ENCODE data around the gene CACNA2D3.

Gene CACNA2D3

DNA sequence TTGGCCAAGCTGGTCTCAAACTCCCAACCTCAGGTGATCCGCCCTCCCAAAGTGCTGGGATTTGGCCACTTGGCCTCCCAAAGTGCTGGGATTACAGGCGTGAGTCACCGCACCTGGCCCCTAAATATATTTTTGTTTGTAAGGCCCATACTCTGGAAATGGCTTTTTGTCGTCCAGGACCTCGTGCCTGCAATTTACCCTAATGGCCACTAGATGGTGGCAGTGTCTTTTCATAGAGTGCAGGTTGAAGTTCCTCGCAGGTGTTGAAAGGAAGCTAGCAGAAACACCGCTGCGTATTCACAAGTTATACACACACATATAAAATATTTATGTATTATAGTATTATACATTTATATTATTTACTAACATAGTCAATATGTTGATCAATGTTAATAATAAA lies 708.3 kb downstream of the CACNA2D3 start:
- no peak for DNase-seq

DNA sequence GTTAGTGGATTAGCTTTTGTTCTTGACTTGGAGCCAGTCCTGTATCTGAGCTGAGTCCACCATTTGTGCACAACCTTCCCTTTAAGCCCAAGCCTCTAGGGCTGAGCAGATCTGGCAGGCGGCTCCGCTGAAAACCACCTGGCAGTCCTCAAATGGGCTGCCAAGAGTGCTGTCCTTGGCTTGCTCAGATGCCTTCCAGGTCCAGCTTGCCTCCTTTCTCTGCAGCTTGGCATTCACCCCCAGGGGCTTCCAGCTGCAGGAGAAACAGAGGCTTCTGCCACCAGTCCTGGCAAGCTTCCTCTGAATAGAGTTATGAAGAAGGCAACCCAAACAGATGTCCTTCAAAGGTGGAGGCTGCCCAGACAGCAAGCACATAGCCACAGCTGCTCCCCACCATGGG lies 708.8 kb downstream of the CACNA2D3 start:
- no peak for DNase-seq

DNA sequence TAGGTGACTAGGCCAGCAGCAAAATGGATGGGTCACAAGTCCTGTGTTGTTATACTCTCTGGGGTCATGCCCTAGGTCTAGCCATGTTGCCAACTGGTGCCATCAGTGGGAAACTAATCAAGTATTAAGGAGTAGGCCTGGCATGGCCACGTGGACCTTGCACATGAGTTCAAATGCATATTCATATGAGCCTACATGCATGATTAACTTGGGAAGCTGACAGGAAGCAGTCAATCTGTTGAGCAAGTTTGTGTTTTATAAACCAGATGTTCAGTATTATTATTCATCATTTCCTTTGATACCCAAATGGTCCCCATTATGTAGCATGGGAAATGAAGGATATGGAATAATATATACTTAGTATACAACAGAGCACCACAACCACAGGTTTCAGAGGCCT lies 710.5 kb downstream of the CACNA2D3 start:
- DNase-seq = no peak

DNA sequence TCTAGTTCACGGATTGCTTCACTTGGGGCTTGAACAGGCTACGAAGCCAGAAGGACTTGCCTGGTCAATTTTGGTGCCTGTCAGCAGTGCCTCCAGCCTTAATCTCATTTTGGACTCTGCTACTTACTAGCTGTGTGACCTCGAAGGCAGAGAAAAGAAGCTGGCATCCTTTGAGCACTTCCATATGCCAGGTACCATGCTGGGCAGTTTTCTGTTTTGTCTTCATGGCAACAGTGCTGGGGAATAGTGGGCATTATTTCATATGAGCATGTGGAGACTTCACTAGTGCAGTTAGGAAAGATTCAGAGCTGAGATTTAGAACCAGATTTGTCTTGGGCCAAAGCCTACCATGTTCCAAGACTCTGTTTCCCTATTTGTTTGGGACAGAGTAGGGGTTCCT lies 713.3 kb downstream of the CACNA2D3 start:
- no peak for DNase-seq

DNA sequence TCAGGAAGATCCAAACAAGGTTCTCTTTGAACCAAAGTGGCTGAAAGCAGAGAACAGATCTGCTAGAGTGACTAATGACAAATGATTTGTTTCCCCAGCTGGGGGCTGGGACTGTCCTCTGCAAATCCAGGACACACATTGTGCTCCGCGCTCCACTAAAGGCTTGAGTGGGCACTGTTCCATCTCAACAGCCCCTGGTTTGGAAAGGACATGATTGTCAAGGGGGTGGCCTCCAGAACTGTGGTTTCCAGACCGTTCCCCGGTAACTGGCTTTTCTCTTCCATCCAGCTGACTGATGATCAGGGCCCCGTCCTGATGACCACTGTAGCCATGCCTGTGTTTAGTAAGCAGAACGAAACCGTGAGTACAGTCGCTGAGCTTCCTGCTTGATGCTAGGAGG lies 714.5 kb downstream of the CACNA2D3 start:
- no peak for DNase-seq

DNA sequence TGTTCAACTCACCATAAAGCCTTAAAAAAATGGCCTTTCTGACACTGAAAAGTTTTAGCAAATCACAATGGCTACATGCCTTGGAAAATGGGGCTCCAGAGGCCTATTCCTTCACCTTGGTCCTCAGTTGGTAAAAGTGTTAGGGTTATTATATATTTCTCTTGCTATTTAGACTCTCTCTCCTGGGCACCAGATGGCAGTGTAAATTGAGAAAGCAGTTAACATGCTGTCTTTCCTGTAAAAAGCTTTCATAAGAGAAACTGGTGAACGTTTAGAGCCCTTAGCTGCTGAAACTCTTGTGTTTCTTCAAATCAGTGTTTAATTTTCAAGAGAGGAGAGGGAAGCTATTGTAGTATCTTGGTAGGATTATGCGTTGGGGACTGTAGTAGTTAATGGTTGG lies 715.6 kb downstream of the CACNA2D3 start:
- no peak for DNase-seq

DNA sequence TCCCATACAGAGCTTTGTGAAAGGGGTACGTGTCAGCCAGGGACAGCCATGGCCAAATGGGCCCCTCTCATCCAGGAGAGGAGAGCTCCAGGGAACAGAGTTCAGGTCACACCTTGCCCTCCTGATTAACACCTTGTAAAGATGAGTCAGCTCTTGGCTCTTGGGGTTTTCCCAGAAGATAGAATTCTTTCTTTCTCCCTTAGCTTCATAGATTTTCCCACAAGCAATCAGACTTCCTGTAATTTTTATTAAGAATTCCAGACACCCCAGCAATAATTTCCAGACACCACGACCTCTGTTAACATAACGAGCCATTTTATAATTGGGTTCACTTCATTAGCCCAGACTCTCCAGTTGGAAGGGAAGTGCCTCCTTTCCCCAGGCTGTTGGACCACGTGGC lies 719.1 kb downstream of the CACNA2D3 start:
- no peak for DNase-seq

DNA sequence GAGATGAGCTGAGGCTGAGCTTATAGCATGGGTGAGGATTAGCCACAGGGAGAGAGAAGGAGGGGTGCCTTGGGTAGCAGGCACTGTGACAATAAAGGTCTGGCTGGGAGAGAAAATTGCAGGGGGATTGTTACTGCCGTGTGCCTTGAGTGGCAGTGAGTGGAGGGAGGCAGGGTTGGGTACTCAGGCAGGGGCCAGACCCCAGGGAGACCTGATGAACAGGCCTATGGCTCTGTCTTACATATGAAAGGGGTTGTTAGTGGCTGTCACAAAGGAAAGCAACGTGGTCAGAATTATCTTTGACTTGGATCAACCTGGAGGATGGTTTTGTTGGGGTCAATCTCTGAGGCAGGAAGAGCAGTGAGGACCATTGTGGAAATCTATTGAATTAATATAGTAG lies 721.0 kb downstream of the CACNA2D3 start:
- no peak for DNase-seq

DNA sequence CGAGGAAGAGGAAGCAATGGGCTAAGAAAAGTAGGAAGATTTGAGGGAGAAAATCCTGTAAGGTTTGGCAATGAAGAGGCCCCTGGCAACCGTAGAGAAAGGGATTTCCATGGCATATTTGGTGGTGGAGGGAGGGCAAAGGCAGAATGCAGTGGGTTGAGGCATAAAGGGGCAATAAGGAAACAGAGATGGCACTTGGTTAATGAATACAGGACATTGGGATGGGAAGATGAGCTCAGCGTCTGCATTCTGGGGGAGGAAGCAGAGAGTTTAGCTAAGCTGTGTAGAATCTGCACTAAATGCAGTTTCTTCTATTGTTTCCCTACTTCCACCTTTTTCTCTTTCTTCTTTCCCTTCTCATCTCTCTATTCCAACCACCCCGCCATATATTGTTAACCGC lies 721.9 kb downstream of the CACNA2D3 start:
- no peak for DNase-seq

DNA sequence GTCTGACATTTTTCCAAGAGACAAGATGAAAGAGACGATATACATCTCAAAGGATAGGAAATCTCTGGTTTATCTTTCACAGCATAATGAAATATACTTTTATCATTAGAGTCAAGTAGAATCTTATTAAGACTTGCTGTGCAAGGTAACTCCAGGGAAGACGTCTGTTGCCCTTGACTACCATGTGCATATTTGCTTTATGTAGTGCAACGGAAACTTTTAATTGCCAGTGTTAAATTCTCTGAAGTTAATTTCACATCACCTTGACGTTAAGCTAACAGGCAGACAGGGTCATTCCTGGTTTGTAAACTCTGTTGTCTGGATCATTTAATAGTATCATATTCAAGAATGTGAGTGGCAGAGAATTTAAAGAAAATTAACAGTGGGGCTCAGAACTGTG lies 722.7 kb downstream of the CACNA2D3 start:
- no peak for DNase-seq

DNA sequence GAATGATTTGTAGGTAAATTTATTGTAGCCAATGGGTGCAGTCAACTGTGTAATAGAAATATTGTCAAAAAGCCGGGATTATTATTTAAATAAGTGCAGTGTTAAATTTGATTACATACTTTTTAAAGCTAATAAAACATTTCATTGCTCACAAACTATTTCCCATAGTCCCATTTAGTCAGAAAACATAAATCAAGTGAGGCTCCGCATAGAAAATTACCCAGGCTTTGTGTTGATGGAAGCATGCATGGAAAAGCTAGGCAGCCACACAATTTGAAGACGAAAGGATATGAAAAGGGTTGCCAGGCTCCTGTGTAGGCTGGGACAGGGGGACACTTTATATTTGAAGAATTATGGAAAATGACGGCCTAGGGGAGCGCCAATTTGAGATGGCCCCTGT lies 723.2 kb downstream of the CACNA2D3 start:
- DNase-seq = no peak

DNA sequence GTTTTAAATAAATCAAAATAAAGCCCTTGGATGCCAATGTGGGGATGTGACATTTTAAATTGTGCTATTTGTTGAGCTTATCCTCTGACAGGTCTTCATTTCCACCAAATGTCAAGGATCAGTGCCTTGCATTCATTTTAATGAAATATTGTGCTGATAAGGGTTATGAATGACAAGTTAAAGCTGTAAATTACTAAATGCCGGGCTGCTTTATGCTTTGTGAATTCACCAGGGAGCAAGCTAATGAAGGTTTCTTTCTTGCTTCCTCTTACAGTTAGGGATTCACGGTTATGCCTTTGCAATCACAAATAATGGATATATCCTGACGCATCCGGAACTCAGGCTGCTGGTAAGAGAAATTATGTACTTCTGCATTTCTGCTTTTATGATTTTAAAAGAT lies 723.8 kb downstream of the CACNA2D3 start:
- DNase-seq = no peak

DNA sequence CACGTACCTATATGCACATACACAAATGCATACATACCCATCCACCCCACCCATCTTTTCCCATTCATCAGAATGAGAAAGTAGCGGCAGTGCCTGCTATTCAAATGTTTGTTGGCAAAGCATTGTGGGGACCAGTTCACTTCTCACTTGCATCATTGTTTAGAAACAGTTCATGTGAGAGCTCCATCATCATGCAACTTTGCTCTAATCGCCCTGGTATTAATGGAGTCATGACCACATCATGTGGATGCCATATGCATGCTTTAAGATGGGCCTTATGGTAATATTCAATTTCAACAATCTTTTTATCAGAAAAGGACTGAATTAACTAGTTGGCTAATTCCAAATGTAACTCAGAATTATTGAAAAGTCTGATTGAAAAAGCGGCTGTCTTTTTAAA lies 725.0 kb downstream of the CACNA2D3 start:
- DNase-seq = no peak

DNA sequence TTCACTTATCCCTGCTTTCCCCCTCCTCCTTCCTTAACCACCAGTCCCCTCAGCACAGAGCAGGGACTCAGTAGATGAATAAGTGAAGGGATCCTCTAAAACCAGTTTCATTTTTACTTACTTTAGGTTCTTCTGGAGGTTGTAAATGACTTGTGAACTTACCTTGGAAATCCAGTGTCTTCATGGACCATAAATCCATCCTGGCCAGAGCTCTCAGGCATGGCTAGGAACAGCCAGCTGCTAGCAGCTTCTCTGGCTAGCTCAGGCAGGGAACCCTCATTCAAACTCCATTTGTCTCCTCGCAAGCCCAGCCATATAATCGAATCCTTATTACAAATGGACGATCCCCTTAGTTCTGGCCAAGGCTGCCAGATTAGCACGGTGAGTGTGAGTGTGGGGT lies 727.0 kb downstream of the CACNA2D3 start:
- no peak for DNase-seq

DNA sequence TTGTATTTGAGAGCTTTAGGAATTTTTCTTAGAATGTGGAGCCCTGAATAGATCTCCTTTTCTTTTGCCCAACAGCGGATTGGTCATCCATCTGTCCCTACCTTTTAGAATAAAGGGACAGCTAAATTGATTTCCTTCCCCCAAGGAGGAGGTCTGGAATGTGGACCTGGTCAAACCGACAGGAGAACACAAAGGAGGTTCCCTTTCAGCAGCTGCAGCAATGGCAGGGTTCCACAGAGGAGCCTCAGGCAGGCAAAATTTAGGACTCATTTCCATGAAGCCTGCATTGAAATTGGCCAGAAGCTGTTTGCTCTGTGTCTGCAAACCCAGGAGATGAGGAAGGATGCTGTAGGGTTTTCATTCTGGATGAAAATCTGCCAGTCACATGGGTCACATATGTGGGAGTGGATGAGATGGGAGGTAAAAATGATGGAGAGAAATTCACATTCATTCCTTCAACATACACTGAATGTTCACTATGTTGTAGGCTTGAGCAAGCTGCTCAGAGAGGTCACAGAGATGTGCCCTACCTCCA lies 728.2 kb downstream of the CACNA2D3 start:
- DNase-seq = no peak

DNA sequence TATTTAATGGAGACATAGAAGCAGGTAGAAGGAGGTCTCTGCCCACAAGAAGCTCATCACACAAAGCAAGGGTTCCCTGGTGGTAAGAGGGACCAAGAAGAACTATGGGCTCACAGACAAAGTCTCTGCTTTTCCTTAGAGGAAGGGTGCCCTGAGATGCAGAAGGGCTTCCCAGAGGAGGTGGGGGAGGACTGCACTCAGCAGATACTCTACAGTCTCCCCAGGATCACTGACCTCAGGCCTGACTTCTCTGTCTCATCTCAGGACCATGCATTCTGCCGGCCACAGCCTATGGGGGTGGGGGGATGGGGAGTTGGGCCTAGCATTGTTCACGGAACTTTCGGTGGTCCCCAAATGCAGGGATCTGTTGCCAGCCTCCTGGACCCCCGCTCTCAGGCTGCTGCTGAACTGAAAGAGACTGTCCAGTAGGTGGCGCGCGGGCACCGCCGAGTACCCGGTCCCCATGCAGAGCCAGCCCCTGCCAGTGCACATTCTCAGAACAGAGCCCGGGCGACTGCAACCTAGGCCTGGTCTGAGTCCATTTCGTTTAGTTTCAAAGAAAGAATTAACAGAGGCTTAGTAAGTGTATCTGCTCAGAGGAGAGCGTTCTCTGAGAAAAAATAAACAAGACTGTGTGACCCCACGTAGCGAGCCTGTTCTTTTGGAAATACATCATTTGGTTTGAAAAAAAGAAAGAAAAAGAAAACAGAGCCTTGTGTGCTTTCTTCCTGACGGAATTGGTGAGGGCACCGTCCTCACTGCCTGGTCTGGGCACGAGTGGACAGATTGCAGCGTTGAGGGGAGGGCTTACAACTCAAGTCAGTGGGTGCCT lies 731.4 kb downstream of the CACNA2D3 start:
- no peak for DNase-seq

DNA sequence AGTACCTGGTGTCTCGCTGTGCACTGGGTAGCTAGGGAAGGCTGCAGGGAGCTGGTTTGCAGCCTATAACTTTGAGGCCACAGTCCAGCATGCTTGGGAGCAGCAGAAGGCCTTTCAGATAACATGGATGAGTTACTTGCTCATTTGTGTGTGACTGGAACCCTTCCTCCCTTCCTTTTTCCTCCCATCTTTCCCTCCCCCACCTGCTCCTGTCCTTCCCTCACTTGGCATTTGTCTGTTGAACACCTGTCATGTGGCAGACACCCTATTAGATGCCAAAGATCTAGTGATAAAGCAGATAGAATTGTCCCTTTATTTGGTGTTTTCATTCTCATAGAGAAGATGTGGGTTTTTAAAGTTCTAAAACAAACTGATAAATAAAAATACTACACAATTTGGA lies 733.9 kb downstream of the CACNA2D3 start:
- no peak for DNase-seq

DNA sequence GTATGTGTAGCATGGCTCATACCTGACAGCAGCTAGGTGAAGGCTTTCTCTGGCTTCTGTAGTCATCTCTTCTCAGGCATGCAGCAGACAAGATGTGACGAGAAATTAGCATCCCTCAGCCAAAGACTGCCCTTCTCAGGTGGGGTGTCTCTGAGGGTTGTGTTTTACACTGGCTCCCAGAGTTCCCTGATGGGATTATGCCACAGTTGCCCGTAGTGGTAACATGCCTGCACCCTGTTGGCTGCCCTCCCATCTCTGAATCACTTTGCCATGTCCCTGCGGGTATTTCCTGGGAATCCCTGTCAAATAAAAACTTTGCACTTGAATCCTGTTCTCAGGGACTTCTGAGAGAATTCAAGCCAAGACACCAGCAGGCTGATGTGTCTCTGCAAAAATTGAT lies 735.0 kb downstream of the CACNA2D3 start:
- no peak for DNase-seq

DNA sequence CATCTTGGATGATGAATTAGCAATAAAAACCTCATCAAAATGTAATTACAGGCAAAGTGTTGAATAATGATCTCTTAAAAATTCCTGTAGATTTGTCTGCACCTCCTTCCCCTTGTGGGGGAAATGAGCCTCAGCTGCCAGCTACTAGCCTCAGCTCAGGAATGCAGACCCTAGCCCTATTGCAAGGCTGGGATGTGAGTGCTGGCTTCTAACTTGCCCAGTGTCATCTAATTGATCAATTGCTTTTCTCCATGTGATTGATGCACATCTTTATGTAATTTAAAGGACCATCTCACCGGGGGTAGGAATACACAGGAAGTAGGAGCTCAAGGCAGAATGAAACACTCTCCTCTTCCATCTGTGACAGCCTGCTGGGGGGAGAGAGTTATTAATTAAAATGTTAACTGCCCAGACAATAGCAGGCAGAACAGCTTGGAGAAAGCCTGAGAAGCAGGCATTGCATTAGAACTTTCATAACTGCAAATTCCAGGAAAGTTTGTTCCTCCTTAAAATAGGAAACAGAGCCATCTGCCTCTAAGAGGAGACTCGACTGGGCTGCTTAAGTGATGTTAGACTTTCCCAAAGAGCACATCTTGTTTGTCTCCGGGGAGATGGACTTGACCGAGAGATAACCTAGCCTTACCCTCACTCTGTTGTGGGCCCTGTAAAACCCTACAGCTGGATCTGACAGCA lies 735.9 kb downstream of the CACNA2D3 start:
- no peak for DNase-seq

DNA sequence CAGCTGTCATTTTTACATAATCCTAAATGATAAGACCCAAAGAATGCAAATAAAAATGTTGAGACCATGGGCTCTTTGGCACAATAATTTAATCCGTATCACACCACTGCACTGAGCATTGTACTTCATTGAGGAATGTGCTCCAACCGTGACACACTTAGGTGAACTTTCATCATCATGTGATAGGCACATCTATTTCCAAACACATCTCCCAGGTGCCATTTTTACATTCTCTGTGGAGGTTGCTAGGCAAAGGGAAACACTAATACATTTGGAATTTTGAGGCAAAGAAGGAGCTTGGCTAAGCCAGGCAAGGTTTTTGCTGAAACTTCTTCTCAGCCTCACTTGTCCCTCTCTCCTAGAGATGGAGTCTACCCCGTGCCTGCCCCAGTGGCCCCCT lies 736.8 kb downstream of the CACNA2D3 start:
- no peak for DNase-seq

DNA sequence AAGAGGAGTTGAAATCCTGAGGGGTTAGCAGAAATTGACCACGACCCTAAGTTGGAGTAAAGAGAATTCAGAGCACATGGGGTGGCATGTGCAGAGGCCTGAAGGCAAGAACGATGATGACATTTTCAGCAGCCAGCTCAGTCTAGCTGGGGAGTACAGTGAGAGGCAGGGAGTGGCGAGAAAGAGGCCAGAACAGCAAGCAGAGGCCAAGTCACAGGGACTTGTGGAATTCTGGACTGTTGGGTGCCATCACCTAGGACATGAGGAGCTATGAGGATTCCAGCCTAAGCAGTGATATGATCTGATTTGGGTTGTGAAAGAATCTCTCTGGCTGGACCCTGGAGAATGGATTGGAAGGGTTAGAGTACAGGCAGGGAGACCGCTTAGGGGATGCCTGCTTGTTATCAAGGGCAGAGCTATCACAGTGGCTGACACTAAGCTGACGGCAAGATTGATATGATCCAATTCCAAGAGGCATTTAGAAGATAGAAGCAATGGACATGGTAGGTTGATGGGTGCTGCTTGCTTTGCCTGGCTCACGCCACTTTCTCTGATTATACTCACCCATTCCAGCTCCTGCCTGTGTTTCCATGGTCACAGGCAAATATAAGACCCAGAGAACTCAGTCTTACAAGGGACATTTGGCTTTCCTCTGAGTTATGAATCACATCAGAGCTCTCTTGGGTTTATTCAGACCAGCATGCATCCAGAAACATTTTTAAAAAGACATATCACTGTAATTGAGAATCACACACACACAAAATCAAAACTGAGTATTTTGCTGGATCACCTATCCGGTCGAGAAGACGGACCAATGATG lies 739.1 kb downstream of the CACNA2D3 start:
- no peak for DNase-seq

DNA sequence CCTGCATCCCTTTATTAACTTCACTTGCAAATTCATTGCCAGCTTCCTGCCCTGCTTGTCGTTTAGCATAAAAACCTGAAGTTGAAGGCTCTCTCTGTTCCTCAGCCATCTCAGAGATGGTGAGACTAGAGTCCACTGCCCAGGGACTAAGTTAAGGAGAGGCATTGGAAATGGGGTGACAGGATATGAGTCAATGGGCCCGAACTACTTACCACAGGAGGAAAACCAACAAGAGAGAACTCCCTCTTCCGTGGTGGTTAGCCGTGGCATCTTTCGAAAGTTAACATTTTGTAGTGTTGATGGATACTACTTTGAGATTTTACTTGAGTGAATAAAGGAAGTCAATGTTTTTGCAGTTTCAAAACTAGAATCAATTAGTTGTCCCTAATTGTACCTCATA lies 740.2 kb downstream of the CACNA2D3 start:
- DNase-seq = no peak

DNA sequence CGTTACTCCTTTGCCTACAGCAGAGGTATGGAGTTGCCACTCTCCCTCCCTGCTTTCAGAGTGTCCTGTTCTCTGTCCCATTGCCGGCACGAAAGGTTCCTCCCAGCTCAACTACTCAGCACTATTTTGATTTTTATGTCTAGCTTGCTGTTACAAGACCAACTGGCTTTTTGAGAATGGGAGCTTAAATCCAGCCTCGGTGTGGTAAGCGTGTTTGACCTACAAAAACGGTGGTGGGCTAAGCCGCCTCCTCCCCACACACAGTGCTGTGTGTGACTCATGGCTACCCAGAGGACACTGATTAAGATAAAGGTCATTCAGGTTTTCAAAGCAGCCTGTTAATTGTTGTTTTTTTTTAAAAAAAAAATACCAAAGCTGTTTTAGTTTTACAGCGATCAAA lies 741.0 kb downstream of the CACNA2D3 start:
- DNase-seq = no peak

DNA sequence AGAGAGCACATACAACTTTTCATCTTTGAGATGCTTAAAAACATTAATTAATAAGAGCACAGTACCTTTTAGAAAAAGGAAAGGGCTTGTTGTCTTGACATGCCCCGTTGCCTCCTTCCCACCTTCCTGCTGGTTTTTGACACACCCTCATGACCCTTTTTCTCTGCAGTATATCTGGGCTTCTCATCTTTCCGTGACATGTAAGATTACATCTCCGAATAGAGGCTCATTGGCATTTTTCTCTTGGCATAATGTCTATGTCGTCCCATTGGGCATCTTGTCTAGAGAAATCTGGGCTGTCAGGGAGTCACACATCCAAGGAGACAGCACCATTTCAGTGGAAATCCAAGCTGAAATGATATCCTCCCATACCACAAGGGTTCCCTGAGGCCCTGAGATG lies 741.4 kb downstream of the CACNA2D3 start:
- no peak for DNase-seq
